GM19395 (cell line): ENCODE results near the gene MAP6.

Source experiments
- ATAC-seq: cut with Tn5 transposase; IDR thresholded peaks from one replicate; pipeline ENCODE4 v1.9.1; 2021; ENCODE audit warnings: mild to moderate bottlenecking, moderate library complexity; ENCODE audit not compliant: unreplicated experiment

MAP6 gene

DNA sequence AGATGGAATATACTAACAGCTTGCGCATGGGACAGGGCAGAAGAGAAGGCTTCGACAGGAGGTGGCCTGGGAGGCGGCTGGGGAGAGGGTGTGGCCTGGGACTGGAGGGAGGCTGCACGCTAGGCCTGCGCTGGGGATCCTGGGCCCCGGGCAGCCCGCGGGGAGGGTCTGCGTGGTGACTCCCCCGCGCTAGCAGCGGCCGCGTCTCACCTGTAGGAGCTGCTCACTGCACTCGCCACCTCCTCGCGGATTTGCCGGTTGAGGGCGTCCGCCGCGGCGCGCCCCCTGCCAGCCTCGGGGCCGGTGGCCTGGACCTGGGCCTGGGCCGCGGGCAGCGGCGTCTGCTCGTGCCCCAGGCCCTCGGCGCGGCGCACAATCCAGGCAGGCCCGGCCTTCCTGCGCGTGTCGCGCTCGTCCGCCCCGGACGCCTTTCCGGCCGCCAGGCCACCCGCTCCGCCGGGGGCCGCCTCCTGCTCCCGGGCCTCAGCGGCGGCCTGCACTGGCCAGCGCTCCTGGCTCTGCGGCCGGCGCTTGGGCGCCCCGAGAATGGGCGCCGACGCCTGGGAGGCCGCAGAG, 1.5 kb downstream of the MAP6 start:
- ATAC-seq = no peak

DNA sequence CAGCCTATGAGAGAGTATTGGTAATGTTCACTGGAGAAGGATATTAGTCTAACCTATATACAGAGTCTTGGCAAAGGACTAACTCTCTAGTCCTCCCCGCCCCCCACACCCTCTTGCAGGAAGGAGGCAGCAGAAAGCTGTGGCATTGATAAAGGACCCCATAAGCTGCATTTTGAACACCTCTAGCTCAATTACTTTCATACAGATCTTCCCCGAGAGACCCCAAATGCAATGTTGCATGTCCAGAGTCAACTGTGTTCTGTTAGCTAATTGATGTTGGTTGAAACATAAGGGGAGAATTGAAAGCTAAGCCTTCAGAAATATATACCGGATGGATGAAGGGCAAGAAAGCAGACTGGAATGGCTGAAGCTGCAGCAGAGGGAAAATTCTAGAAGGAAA, 2.8 kb downstream of the MAP6 start:
- ATAC-seq = no peak

DNA sequence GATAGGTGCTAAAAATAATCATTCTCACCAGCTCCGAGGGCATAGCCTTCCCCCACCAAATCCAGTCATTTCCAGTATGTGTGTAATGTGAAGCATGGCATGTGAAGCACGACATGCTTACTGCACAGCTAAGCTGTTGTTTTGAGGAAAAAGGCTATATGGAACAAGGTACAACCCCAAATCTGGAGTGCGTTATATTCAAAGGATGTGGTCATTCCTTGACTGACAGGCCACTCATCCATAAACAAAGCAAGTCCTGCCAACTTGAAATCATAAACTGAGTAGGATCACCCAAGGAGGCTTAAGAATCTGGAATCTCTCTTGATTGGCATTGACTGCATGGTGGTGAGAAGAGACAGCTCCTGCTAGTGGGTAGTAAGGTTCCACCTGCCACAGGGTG, 3.7 kb downstream of the MAP6 start:
- ATAC-seq = no peak

DNA sequence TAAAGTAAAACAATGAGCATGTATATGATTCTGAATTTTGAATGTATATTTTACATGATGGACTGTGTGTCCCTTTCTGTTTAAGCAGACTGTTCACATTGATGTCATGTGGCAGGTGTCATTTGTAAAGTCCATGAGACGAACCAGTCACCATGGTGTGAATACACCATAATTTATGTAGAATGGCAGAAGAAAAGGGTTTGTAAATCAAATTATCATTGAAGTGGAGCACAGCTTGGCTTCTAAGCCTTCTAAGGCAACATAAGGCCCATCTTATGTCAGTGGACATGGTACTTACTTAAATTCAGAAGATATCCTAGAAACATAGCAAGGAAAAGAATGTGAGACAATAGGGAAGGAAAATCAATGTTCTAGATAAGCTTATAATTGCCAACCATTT, 4.4 kb downstream of the MAP6 start:
- no peak for ATAC-seq

DNA sequence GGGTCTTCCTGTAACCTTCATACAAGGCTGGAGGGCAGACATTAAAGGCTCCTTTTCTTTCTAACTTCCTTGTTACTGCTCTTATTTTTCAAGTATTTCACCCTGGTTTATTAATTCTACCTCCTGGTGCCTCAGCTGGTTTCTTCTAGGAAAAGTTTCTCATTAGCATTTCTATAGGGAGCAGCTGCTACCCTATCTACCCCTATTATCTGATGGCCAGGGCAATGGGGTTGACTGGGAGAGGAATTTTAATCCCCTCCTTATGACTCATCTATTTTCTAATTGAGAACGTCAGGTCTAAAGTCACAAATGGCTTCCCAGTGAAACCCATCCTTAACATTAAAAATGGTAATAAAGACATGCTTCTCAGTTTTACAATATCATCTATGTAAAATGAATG, 5.0 kb downstream of the MAP6 start:
- ATAC-seq = no peak

DNA sequence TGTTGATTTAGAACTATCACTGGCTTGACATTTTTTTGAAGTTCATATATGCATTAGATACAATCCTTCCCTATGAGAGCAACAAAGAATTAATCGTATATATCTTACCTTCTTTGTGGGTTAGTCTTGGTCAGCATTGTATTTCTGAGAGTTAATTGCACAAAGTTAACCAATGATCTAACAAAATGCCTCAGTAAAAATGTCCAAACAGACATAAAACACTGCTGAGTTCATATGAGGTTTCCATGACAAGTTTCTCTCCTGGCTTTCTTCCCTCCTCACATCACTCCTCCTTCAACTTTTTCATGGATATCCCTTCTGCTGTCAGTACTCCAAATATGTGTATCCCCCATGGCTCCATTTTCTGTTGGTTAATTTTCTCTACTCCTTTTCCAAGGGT, 9.0 kb downstream of the MAP6 start:
- no peak for ATAC-seq

DNA sequence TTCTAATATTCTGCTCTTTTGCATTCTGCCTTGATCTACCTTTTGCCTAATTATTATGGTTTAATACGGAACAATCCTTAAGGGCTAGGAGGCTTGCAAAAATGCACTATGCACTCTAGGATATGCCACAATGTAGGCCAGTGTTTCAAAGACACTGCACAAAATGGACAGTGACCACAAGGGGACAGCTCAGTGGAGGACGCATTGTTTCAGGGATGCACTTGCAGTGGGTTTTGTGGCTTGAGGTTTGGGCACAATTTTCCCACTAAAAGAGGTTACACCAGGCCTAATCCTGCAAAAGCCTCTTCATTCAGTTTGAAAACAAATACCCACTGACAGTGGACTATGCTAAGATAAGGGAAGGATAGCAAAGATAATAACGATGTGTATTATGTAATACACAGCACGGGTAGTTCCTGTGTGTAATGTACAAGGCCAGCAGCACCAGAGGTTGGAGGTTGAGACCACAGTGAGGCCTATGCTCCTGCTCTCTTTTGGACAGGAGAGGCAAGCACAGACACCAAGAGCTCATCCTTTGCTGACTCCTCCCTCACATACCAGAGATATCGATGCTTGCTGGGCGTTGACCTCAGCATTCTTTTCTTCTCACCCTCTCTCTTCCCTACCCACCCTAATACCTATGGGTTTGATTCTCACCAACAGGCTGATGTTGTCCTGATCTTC, 12.7 kb downstream of the MAP6 start:
- ATAC-seq = no peak

DNA sequence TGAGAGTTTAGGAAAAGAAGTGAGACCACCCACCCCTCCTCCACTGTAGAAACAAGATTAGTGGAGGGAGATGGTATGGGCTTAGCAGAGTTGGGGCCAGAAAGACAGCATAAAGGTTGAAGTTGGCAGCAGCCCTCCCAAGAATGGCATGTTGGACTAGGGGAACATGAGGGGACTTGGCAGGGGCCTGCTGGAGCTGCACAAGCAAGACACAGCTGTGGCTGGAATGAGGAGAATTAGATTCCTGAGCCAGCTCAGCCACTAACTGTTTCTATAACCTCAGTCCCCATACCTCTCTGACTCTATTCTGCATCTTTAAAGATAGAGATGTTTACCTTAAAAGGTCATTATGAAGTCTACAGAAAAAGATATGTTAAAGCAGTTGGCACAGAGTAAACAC, 13.2 kb downstream of the MAP6 start:
- ATAC-seq = no peak

DNA sequence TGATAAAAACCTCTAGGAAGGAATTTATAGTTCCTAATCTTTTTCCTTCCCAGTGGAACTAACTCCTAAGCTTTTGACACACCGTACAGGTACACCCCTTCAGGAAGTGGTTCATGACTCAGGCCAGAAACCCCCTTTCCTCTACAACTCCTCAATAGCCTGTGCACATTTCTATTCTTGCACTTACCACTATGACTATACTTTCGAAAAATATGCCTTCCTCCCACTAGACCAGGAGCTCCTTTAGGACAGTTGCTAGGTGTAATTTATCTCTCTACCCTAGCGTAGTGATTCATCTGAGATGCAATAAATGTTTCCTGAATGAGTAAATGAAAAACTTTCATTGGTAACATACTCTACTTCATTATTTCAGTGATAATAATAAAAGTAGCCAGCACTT, 14.5 kb downstream of the MAP6 start:
- no peak for ATAC-seq

DNA sequence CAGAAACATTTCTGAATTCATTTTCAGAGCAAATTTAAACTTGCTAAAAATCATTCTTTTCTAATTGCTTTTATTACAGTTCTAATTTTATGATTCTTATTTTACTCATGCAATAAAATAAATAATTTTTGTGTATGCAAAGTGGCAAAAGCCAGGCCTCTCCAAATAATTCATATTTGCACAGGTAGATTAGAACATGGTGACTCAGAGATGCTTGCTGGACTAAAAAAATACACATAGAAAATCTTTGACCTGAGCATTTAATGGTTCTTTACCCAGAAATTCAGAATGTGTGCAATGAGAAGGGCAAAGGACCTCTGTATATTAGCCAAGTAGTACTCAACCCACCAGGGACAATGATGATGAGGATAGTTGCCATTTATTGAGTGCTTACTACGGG, 15.3 kb downstream of the MAP6 start:
- no peak for ATAC-seq

DNA sequence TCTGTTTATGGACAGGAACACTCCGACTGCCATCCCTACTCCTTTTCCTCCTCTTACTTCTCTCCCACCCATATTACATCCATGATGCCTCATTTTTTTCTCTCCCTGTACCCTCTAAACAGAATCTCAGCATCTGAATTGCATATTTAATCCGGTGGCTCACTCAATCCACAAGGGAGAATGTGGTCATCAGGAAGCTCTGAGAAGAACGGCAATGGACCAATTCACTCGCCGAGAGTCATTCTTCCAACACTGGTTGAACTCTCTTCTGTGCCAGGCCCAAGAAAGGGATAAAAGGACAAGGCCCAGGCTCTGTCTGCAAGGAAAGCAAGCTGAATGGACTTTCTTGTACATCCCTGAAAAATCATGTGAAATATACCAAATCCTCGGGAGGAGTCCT, 15.9 kb downstream of the MAP6 start:
- ATAC-seq = no peak

DNA sequence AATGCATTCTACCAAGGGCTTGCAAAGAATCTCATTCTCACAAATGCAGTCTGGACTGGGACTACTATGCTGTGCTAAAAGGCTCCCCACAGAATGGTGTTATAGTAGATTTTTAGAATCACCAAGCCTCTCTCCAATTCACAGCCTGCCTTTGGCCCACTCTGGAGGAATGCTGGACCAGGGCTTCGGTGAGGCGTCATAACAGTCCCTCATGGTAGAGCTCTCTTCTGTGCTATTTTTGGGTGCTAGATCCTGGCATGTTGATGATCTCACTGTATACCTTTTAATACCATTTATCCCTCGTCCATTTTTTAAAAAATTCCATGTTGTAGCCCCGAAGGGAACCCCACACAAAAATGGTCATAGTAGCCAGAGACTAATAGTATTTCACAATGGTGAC, 17.6 kb downstream of the MAP6 start:
- no peak for ATAC-seq

DNA sequence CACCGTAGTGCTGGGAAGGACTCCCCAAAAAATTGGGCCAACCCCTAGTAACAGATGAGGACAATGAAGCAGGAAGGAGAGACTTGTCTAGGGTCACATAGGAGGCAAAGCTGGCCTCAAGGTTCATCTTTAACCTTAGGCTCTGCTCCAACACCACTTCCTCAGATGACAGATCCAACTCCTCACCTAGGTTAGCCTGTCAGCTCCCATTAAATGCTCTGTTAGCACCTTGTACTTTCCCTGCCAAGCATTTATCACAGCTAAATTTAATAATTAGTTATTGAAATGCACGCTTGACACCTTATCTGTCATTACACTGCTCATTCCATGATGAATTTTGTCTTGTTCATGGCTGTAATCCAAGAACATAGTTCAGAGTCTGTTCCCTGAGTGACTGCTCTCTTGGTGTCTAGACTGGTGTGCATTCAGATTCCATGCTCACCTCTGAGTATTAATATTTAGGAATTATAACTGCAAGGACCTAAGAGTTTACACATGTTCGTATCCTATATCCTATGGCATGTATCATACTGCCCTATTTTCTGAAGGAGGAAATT, 18.6 kb downstream of the MAP6 start:
- ATAC-seq = no peak

DNA sequence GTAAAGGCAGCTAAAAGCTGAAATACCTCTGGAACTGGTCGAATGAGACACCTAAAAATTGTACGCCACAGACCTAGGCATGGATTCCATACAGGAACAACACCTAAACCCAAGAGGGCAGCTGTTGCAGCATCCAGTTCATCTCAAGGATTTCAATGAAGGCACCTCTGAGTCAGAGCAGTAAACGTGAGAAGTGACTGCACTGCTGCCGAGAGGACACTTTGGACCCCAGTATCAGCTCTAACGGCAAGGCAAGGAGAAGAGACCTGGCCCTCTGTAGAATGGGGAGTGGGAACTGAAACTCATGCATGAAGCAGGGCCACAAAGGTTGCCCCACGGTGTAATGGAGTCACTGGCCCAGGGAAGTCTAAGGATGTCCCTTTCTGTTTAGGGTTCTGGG, 23.9 kb downstream of the MAP6 start:
- ATAC-seq = no peak

DNA sequence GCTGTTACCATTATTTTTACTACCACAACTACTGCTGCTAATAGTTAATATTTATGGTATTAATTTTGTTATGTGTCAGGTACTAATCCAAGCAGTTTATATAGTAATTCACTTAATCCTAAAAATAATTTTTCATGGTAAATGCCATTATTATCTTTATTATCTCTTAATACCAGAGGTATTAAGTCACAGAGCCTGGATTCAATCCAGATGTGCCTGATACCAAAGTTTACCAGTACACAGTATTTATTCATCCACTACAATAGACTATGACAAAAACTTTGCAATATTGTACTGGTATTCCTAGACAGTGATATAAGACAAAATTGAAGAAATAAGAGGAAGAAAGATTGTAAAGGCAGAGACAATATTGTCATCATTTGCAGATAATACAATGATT, 24.5 kb downstream of the MAP6 start:
- ATAC-seq = no peak

DNA sequence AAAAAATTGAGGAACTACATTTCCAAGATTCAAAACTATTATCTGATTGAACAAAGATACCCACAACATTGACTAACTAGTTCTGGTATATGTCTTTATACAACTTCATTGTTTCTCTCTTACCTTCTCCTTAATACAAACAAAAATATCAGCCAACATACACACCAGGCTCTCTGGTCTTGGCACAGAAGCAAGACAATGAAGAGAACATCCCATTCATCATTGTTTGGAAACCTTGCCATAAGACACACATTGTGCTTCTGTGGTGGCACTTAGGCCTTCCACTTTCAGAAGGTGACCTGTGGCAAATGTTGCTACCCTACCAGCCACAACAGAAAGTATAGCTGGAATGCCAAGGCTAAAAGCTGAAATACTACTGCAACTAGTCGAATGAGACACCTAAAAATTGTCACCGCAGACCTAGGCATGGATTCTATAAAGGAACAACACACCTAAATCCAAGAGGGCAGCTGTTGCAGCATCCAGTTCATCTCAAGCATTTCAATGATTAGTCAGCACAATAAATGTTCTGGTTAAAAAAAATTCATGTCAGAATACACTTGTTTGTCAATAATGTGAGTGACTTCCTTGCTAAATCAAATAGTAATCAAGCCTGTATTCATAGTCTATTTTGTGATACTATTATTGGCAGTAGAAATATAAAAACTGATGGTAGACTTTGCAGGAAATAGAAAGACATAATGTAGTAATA, 26.3 kb downstream of the MAP6 start:
- ATAC-seq = no peak

DNA sequence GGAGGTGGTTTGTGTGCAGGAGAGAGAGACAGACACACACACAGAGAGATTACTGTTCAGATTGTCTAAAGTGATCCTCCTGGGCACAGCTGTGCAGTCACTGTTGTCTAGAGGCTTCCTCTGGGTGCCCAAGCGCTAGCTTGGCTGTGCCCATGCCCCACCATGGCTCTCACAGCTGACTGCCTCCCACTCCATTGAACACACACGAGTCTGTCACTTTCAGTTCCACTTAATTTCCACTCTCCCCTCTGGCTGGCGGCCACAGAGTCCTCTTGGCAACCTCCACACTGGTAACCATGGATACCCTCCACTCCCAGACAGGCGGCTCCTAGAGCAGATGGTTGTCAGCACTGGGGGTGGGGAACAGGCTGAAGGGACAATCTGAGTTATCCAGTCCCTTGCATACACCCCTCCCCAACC, 29.1 kb downstream of the MAP6 start:
- ATAC-seq = no peak

DNA sequence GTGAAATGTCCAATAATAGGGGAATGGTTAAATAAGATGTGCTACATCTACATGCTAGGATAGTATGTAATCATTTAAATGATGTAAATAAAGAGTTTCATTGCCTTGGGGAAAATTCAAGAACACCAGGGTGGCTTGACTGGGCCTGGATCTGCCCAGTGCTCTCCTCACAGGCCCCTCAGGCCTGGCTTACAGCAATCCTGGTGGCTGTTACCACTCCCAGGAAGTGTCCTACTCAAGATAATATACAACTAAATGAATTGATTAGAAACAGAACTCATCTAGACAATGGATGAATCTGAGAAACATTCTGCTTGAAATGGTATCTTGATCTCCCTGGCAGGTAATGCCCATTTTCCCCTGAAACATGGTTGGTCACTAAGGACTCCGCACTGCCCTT, 30.8 kb downstream of the MAP6 start:
- ATAC-seq = no peak

DNA sequence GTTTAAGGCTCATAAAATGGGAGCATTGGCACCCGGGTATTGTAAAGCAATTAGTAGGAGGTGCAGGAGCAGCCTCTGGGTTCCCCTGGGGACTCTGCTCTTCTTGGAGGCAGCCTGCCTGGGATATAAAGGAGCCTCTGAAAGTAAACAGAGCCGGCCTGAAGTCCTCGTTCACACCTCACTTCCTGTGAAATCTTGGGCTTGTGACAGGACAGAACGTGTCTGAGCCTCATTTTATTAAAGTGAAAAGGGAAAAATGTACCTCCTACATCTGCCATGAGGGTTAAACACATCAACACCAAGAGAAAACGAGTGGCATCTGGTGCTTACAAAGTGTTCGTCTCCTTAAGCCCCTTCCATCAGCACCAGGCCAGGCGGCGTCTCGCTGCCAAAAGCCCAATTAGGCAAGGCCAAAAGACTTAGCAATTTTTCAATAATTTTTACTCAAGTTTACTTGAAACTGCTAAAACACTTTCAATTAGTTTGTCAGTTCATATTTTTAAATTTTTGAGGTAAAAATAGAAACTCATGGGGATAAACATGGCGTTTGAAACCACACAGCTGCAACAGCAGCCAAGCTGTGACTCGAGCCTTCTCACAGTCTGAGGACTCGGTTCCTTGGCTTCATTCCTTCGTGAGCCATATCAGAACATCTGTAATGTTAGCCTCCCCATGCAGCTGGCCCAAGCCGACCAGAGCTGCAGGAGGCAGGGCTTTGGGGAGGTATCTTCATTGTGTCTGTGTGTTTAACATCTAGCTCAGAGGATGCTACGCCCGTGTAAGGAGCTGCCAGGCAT, 33.6 kb downstream of the MAP6 start:
- ATAC-seq = no peak

DNA sequence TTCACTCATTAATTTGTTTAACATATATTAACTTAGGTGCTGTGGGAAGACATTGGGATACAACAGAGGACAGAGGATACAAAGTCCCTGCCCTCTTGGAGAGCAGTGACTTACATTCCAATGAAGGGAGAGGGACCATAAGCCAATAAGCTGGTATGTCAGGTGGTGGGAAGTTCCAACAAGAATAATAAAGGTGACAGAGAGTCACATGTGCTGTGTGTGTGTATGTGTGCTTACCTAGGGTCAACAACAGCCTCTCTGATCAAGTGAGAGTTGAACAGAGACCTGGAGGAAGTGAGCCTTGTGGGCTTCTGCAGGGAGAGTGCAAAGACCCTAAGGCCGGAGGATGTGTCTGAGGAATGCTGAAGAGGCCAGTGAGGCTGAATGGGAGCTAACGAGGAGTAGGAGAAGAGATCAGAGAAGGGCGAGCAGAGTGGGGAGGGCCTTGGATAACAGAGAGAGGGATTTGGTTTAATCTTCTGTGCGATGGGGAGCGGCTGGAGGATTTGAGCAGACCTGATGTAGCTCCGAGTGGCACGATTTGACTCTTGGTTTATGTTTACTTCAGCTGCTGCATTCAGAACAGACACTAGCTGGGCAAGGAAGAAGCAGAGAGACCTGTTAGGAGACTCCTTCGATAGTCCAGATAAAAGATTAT, 35.3 kb downstream of the MAP6 start:
- ATAC-seq = no peak

DNA sequence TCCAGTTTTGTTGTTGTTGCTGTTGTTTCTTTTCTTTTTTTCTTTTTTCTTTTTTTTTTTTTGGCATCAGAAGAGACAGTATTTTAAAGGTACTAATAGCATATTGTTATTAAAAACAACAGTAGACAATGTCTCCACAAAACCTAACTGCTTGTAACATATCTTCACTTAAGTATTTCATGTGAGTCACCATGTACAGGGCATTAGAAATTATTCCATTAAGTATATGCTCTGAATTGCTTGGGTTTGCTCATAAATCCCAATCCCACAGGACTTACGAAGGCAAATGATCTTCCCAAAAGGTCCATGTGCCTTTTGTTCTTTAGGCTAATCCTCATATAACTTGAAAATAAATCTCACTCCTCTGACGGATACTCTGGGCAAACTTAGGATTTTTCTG, 35.9 kb downstream of the MAP6 start:
- no peak for ATAC-seq
